ENCODE measurements around the gene DOK5.

GRCh38 chr20:54589402-54590030 is 114.1 kb downstream of the DOK5 start:
- TF ChIP-seq POLR2A (IDR thresholded peaks at IDR 0.05; ENCODE audit: low read depth, low read length) (no peak), CTCF (IDR thresholded peaks at IDR 0.05; ENCODE audit: extremely low read depth in 1 of 2, insufficient read depth in 1 of 2, low read depth in 1 of 2, low read length in 2 of 2) (no peak), POLR2AphosphoS5 (IDR thresholded peaks at IDR 0.05; ENCODE audit: insufficient read depth, low read depth, low read length) (no peak), EZH2 (IDR thresholded peaks at IDR 0.05; ENCODE audit: borderline replicate concordance, low read depth, low read length, severe bottlenecking) (no peak), FOS (IDR thresholded peaks at IDR 0.05; ENCODE audit: borderline replicate concordance, insufficient read depth, low read length) (no peak), JUN (IDR thresholded peaks at IDR 0.05; ENCODE audit: borderline replicate concordance, insufficient read depth, insufficient read length, low read depth) (no peak)
